GM19023 (cell line): Measurements from ENCODE around the gene DVL3.
A peak's percentile ranks its signal among the peaks of the same experiment; 100 is the strongest.

ENCODE experiments used
- ATAC-seq: cut with Tn5 transposase; IDR thresholded peaks from one replicate; pipeline ENCODE4 v1.9.1; 2021; ENCODE audit warnings: mild to moderate bottlenecking, moderate library complexity; ENCODE audit not compliant: unreplicated experiment

Gene DVL3

GRCh38 chr3:184176377-184177330, 21.5 kb downstream of the DVL3 start:
- ATAC-seq: no peak

- ATAC-seq: no peak
Observed at GRCh38 chr3:184177331-184177731, 22.2 kb downstream of the DVL3 start.

GRCh38 chr3:184177767-184178306, 22.7 kb downstream of the DVL3 start:
- ATAC-seq: no peak

- ATAC-seq: no peak
Observed at GRCh38 chr3:184178521-184179138, 23.5 kb downstream of the DVL3 start.

- ATAC-seq: no peak
Observed at GRCh38 chr3:184180165-184180564, 25.0 kb downstream of the DVL3 start.

GRCh38 chr3:184181596-184181995, 26.4 kb downstream of the DVL3 start:
- ATAC-seq: no peak

- ATAC-seq: no peak
Observed at GRCh38 chr3:184183679-184184078, 28.5 kb downstream of the DVL3 start.

- ATAC-seq: no peak
Observed at GRCh38 chr3:184184546-184185230, 29.5 kb downstream of the DVL3 start.

GRCh38 chr3:184185461-184186183, 30.4 kb downstream of the DVL3 start:
- ATAC-seq: peak; percentile 92

- ATAC-seq: peak; percentile 39
Observed at GRCh38 chr3:184186184-184186901, 31.2 kb downstream of the DVL3 start, which contains the start of gene ABCF3. Gene ABCF3, plus strand, starts transcription at chr3:184186199. Its CDS starts 9 bp downstream, at chr3:184186208.

- ATAC-seq: no peak
Observed at GRCh38 chr3:184186902-184187207, 31.7 kb downstream of the DVL3 start.

- ATAC-seq: no peak
Observed at GRCh38 chr3:184188080-184188479, 32.9 kb downstream of the DVL3 start.

- ATAC-seq: no peak
Observed at GRCh38 chr3:184189421-184189820, 34.2 kb downstream of the DVL3 start.

GRCh38 chr3:184192889-184193288, 37.7 kb downstream of the DVL3 start:
- ATAC-seq: no peak

GRCh38 chr3:184193991-184194539, 38.9 kb downstream of the DVL3 start:
- ATAC-seq: no peak

- no peak for ATAC-seq
Observed at GRCh38 chr3:184196536-184196935, 41.4 kb downstream of the DVL3 start.

- no peak for ATAC-seq
Observed at GRCh38 chr3:184198509-184198908, 43.3 kb downstream of the DVL3 start.

GRCh38 chr3:184200825-184201224, 45.6 kb downstream of the DVL3 start:
- ATAC-seq: no peak

GRCh38 chr3:184203526-184203925, 48.3 kb downstream of the DVL3 start:
- no peak for ATAC-seq
